Left forelimb (tissue), 1 donor: ENCODE results near the gene FANCG.

Source experiments
- DNase-seq: peaks from one replicate; pipeline ENCODE4 v3.0.0-alpha.2; 2018; ENCODE audit warnings: low spot score

Gene FANCG

DNA sequence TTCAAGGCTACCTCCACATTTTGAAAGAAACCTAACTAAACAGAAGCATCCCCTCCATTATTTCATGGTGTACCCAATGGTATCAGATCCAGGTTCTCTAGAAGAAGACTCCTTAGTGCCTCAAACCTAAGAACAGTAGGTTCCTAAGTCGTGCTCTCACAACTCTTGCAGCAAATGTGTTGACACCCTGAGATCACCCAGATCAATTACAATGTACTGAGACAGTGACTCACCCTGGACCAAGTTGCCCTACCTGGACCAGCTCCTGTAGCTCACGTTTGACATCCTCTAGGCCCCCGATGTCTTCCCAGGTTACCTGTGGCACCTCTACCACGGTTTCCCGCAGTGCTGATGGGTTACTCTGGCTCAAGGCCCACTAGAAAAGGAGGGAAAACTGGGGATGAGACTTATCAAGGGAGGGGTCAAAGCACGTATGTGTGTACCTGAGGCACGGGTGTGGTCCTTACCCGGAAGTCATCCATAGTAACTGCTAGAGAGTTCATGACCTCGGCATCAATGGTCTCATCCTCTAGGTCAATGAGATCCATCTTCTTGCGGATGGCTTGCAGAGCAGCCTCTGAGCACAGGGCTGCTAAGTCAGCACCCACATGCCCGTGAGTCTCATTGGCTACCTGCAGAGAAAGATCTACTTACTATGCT, 19.1 kb downstream of the FANCG start:
- DNase-seq = no peak

DNA sequence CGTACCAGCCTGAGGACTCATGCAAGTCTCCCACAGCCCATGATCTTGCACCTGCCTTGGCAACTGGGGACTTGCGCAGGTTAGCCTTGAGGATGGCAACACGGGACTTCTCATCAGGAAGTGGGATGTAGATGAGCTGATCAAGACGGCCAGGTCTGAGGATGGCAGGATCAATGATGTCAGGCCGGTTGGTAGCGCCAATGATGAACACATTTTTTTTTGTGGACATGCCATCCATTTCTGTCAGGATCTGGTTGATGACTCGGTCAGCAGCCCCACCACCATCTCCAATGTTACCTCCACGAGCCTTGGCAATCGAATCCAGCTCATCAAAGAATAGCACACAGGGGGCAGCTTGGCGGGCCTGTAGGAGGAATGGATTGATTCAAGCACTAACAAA, 20.3 kb downstream of the FANCG start:
- no peak for DNase-seq

DNA sequence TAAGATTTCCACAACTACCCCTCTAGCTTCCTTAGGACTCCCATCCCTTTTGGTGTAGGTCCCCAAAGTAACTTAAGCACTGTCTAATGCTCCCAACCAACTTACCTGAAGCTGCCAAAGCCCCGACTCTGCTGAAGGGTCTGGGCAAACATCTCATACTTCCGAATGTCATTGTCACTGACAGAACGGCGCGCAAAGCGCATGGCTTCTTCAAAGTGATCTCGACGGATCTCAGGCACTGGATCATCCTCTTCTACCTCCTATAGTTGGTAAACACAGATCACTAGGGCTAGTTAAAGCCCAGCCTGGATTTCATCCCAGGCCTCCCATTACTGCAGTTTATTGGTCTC, 22.5 kb downstream of the FANCG start:
- no peak for DNase-seq

DNA sequence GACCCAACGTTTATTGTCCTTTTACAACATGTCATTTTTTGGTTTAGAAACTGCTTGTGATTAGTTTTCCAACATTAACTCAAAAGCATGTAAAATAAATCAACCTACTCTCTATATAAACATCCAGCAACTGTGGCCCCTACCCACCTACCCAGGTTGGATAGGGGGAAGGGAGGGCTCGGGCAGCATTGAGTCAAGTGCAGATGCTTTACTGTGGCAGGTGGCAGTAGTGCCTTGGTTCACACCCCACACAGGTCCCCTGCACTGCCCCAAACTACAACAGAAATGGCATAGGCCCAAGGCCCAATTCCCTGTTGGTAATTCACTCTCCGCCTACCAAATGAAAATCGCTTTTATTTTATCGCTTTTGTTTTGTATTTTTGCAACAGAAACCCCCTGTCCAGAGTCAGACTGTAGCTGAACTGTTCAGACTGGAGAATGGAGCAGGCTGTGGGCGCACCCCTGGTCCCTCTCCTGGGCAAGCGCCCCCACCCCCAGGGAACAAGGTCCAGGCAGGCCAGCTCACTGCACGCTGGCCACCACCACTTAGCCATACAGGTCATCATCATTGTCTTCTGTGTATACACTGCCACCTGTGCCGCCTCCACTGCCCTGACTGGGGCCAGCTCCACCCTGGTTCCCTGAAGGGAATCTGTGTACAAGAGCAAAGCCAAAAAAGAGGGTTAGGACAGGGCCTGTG, 23.0 kb downstream of the FANCG start:
- no peak for DNase-seq

DNA sequence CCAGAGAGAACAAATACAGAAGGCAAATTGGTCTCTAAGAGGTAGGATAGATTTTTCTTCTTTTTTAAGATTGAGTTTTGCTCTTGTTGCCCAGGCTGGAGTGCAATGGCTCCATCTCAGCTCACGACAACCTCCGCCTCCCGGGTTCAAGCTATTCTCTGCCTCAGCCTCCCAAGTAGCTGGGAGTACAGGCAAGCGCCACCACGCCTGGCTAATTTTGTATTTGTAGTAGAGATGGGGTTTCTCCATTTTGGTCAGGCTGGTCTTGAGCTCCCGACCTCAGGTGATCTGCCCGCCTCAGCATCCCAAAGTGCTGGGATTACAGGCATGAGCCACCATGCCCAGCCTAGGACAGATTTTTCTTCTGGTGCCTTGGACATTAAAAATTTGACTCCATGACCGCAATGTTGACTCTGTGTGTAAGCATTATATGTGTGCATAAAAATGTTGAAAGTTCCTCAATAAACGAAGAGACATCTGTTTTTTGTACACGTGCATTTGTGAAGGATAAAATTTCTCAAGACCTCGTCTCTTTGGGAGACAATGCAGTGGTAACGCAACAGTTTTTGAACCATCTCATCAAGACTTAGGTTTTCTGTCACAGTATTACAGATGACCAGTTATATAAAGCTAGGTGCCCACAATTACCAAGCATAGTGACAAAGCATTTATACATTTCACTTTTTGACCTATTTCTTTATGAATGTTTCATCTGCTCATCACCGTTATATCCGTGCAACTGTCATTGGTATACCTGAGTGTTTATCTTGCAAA, 24.7 kb downstream of the FANCG start:
- no peak for DNase-seq

DNA sequence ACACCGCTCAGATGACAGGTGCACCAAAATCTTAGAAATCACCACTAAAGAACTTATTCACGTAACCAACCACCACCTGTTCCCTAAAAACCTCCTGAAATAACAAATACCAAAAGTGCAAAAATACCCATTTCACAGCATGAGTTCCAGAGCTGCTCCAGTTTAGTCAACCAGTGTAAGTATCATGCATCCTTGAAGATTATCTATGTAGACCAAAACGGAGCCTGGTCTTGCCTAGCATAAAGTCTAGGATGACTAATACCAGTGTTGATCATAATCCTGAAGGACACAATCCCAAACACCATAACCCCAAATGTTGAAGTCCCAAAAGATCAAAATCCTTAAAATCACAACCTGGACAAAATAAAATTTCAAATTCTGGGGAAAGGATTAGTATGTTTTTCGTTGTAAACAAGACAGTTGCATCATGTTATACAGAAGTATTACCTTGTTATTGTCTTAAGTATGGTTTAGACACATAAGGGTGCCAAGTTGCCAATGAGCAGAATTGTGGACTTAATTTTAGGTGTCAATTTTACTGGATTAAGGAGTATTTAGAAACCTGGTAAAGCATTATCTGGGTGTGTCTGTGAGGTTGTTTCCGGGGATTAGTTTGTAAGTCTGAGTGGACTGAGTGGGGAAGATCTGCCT, 25.4 kb downstream of the FANCG start:
- DNase-seq = no peak

DNA sequence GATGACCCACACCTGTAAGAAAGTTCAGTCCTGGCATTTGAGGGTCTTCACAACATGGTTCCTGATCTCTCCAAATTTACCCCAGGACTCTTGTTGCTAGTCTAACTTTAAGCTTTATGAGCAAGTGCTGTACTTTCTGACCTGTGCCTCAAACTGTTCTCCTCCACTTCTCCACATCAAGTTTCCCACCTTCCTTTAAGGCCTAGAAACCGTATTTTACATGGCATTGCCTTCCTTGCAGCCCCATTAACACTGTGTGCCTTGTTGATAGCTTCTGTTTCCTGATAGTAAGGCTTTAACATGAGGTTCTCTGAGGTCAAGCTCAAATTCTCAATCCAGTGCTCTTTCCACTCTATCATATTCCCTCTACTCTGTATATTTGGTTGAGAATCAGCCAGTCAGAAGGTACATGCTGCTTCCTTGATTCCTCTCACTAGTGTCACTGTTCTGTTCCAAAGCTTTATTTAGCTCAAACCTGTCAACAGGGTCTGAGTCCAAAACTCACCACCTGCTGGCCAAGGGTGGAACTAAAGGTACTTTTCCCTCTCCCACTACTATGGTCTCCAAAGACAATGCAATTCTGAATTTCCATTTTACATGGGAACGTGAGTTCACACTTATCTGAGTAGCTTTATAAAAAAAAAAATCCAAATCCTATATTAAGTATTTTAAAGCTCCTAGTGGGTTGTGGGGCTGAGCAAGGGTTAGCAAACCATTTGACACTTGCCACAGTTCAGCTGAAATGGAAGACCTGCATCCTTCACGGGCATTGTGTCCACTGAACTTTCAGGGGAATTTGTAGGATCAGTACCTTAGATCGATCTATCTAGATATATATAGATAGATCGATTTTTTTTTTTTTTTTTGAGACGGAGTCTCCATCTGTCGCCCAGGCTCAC, 28.4 kb downstream of the FANCG start:
- DNase-seq = no peak

DNA sequence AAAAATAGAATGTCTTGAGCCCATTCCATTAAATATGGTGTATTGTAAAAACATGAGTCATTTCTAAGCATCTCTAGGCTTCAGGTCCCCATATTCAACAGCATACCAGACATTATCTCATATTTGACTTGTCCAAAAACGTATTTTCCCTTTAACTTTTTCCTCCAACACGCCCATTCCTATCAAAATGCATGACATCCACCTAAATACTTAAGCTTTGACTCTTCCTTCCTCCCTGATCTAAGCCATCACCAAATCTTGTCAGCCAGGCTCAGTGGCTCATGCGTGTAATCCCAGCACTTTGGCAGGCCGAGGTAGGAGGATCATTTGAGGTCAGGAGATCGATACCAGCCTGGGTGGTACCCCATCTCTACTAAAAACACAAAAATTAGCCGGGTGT, 31.2 kb downstream of the FANCG start:
- DNase-seq = no peak

DNA sequence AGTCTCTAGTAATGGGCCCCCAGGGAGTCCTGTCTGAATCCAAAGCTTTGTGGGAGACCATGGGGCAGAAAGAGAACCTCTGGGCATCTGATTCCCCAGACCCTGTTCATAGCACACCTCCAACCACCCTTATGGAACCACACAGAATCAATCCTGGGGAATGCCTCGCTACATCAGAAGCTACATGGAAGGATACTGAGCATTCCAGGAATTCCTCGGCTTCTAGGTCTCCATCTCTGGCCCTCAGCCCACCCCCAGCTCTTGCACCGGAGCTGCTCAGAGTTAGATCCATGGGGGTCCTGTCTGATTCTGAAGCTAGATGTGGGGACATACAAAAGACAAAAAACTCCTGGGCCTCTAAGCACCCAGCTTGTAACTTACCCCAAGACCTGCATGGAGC, 35.7 kb downstream of the FANCG start:
- DNase-seq = no peak

DNA sequence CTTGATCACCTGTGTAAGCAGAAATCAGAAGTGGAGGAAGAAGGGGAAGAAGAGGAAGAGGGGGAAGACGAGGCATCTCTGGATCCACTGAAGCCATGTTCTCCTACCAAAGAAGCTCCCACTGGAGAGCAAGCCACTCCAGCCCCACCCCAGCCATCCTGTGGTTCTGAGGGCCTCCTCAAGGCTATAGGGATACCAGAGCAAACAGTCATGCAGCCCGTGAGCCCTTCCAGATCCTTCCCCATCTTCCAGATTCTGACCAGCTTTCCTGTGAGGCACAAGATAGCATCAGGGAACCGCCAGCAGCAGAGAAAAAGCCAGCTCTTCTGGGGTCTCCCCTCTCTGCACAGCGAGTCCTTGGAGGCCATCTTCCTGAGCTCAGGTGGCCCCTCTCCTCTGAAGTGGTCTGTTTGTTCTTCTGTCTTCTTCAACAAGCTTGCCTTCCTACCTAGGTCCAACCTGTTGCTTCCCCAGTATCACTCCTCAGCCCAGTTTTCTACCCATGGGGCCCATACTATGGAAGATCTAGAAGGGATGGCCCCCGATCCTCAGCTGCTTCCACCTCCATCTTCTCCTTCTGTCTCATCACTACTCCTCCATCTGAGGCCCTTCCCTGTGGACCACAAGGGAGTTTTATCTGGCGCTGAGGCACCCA, 36.7 kb downstream of the FANCG start:
- no peak for DNase-seq

DNA sequence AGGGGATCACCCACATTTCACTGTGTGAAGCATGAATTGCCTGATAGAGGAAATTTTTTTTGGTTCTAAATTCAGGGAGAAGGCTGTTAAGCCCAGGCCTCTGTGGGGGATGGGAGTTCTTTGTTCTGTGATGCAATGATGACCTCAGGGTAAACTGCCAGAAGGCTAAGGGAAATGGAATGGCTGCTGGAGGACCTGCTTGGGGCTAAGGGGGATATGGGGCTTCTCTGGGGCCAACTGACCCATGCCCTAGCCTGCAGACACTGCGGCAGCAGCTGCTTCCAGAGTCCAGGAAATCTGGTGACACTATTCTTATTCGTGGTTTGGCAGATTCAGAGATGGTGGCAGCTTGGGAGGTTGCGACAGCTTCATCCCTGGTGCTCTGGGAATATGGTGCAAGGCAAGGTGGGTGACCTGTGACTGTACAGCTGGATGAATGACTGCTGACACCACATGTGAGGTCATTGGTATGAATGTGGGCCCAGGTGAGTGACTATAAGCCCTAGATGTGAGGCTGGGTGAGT, 37.6 kb downstream of the FANCG start:
- DNase-seq = no peak

DNA sequence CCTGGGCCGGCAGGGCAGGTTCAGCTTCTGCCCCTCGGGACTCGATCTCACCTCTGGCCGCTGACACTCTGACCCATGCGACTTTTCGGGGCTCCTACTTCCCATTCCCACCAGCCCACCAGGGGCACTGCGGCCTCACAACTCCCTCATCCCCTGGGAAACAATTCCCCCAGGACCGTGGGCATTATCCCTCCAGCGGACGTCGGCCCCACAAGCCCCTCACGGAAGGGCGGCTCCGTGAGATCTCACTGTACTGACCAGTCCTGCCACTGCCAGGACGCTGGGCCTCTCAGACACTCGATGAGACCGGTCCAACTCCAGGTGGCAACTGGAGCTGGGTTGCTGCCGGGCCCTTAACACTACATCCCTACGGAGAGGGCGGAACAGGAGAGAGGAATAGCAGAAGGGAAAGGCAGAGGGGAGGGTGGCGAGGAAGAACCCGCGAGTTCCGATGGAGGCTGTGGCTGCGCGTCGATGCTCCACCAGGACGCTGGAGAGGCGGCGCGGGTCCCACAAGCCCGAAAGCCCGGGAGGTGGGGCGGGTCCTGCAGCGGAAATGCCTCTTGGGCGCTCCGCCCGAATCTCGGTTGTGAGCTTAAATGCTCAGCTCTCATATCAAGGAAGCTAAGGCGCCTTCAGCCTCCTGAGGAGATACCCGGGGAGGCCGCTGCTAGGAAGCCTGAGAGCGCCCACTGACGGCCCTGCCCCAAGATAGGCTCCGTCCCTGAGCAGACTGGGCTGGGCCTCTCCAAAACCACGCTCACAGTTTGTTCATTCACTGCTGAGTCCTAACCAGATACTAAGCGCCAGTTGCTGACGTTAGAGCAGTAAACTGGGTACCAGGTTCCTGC, 43.7 kb downstream of the FANCG start:
- no peak for DNase-seq

DNA sequence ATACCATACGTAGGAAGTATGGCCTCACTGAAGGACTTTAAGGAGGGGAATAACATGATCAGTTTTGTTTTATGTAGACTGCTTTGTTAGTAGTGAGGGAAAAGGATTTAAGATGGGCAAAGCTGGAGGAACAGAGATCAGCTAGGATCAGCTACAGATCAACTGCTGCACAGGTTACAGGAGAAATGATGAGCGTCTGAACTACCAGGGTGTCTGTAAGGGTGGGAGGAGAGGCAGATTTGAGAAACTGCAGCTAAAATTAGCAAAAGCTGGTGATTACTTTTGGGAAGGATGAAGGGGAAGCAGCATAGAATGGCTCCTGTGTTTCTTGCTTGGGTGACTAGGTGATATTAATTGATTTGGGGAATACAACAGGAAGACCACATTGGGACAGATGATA, 46.6 kb downstream of the FANCG start:
- DNase-seq = no peak

DNA sequence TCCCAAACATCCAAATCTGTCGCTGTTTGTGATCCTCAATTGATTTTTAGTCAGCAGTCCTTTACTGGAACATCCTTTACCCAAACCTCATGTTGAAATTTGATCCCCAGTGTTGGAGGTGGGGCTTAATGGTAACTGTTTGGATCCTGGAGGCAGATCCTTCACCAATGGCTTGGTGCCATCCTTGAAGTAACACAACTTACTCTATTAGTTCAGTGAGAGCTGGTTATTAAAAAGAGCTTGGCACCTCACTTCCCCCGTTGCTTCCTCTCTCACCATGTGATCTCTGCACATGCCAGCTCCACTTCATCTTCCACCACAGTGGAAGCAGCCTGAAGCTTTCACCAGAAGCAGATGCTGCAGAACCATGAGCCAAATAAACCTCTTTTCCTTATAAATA, 49.9 kb downstream of the FANCG start:
- no peak for DNase-seq

DNA sequence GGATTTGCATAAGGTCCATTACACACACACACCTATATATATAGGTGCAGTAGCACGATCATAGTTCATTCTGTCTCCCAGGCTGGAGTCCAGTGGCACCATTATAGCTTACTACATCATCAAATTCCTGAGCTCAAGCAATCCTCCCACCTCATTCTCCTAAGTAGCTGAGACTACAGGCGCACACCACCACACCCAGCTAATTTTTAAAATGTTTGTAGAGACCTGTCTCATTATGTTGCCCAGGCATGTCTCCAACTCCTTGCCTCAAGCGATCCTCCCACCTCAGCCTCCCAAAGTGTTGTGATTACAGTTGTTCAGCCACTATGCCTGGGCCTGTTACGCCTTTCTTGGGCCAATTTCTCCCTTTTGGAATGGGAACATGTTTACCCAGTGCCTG, 50.5 kb downstream of the FANCG start:
- DNase-seq = no peak

DNA sequence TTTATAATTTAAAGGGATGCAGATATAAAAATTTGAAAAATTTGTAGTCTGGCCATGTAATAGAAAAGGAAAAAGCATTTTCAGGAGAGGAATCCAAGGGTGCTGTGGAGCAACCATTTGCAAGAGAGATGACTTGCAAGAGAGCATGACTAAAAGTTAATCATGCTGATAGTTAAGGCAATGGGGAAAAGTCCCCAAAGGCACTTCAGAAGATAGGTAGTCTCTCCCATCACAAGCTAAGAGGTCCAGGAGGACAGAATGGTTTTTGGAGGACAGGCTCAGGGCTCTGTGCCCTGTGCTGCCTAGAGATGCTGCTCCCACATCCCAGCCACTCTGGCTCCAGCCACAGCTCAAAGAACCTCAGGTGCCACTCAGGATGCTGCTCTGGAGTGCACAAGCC, 51.4 kb downstream of the FANCG start:
- no peak for DNase-seq

DNA sequence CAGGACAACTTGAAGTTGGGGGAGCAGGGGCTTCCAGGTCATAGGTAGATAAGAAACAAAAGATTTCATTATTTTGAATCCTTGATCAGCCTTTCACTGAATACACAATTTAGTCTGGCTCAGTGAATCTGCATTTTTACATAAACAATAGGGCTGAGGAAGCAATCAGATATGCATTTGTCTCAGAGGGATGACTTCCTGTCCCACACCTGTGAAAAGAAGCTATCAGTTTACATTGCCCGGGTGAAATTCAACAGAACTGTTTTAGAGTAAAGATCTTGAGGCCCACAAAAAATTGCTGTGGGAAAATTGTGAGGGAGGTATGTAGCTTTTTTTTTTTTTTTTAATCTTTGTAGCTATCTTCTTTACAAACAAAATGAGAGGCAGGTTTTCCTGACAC, 51.9 kb downstream of the FANCG start:
- no peak for DNase-seq

DNA sequence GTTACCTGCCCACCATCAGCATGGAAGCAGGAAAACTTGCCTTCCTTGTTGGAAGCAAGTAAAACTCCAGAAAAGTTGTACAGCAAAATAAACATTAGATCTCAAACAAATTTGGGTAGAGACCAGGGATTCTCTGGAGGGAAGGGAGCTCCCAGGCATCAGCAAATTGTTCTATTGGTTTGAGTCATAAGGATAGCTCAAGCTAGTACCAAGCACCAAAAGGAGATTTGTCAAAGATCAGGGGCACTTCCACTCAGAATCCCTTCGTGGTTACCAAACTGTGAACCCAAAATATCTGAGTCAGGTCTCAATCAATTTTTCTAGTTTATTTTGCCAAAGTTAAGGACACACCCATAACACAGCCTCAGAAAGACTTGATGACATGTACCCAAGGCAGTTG, 52.4 kb downstream of the FANCG start:
- no peak for DNase-seq

DNA sequence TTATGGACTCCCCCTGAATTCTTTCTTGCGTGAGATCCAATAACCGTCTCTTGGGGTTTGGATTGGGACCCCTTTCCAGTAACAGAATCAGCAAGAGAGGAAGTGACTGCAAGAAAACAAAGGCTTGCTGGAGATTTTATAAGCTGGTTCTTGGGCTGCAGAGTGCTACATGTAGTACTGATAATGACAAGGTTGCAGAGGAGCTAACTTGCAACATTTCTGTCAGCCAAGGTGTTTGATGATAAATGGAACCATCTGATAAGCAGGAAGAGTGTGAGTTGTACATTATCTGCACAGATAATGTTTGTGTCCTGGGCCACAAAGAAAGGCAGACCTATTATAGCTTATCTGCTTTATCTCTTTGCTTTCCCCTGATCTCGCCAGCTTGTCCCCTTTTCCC, 53.1 kb downstream of the FANCG start:
- DNase-seq = no peak
